PC-9 (cell line): ENCODE results near the gene NUP188. TPM values are rescaled to one million over a fixed set of nuclear protein-coding genes. Genes with fewer than 3 reads are reported as not detected.

Experiments
- BruUV-seq: library from RNA; stranded (reverse); fragments of 400-500 nt; replicated peaks from 2 replicates; lab custom pipeline; 2021; lab: Mats Ljungman, UMichigan
- CTCF ChIA-PET: fragments of 300-600 bp; sonication (Branson Sonifier 250); formaldehyde crosslinking; loops from one replicate; lab custom pipeline; 2022; ENCODE audit warnings: antibody characterized with exemption; lab: Charles Lee
- POLR2A ChIA-PET: fragments of 300-600 bp; sonication (Branson Sonifier 250); formaldehyde crosslinking; loops from one replicate; lab custom pipeline; 2022; ENCODE audit warnings: antibody characterized with exemption; ENCODE audit not compliant: unreplicated experiment; lab: Charles Lee
- DNase-seq, 2 experiments: peaks; one replicate each; pipeline versions ENCODE4 v3.0.0 to v3.0.0-alpha.2; 2015 to 2022; ENCODE audit warnings: mixed read lengths in 1 of 2
- H2AFZ ChIP-seq: fragments of 200-600 bp; sonication (generic); 2 replicates; pipeline ENCODE4 v1.8.1; 2017; ENCODE audit warnings: antibody characterized with exemption
- H3F3A ChIP-seq: fragments of 200-600 bp; sonication (generic); 2 replicates; pipeline ENCODE4 v1.8.1; 2017; ENCODE audit warnings: antibody characterized with exemption, mild to moderate bottlenecking, low read depth; ENCODE audit not compliant: insufficient read depth
- H3K27ac ChIP-seq: fragments of 200-600 bp; sonication (generic); 2 replicates; pipeline ENCODE4 v1.6.1; 2016; ENCODE audit warnings: mixed run types
- H3K27me3 ChIP-seq: fragments of 200-600 bp; sonication (generic); 2 replicates; pipeline ENCODE4 v1.6.1; 2016; ENCODE audit warnings: low read depth, mixed run types; ENCODE audit not compliant: insufficient read depth
- H3K36me3 ChIP-seq: fragments of 200-600 bp; sonication (generic); 2 replicates; pipeline ENCODE4 v1.6.1; 2016; ENCODE audit warnings: low read depth, mixed run types
- H3K4me1 ChIP-seq: fragments of 200-600 bp; sonication (generic); replicated peaks from 2 replicates; pipeline ENCODE4 v1.6.1; 2016; ENCODE audit warnings: mixed run types; ENCODE audit not compliant: insufficient read depth
- H3K4me2 ChIP-seq: fragments of 200-600 bp; sonication (generic); 2 replicates; pipeline ENCODE4 v1.6.1; 2017; ENCODE audit warnings: mixed run types
- H3K4me3 ChIP-seq: fragments of 200-600 bp; sonication (generic); 2 replicates; pipeline ENCODE4 v1.6.1; 2016; ENCODE audit warnings: mixed run types
- H3K79me2 ChIP-seq: fragments of 200-600 bp; sonication (generic); 2 replicates; pipeline ENCODE4 v1.6.1; 2017; ENCODE audit warnings: low read depth, mixed run types
- H3K9me2 ChIP-seq: fragments of 200-600 bp; sonication (generic); 2 replicates; pipeline ENCODE4 v1.8.1; 2017; ENCODE audit warnings: mild to moderate bottlenecking; ENCODE audit not compliant: insufficient read depth
- H3K9me3 ChIP-seq: fragments of 200-600 bp; sonication (generic); 2 replicates; pipeline ENCODE4 v1.8.1; 2016; ENCODE audit warnings: low read depth; ENCODE audit not compliant: insufficient read depth
- H4K20me1 ChIP-seq: fragments of 200-600 bp; sonication (generic); 2 replicates; pipeline ENCODE4 v1.8.1; 2017; ENCODE audit not compliant: insufficient read depth
- EZH2 ChIP-seq: fragments of 200-600 bp; sonication (generic); IDR thresholded peaks from 2 replicates; pipeline ENCODE4 v1.8.0; 2017; ENCODE audit warnings: antibody characterized with exemption, low read depth
- intact Hi-C: fragments of 100-400 bp; cut with micrococcal nuclease; formaldehyde crosslinking; loops from one replicate; pipeline ENCODE4 v1.10.0; 2022; ENCODE audit not compliant: unreplicated experiment
- total RNA-seq: library from RNA; stranded (reverse); gene quantifications from 2 replicates; pipeline ENCODE4 v1.2.3, GENCODE V29; 2021
- TF ChIP-seq, protein P1 (sequence below): fragments of 200-600 bp; sonication (generic); conservative IDR thresholded peaks from 2 replicates; pipeline ENCODE4 v1.6.1; 2017; ENCODE audit warnings: mixed run types, antibody characterized with exemption, mild to moderate bottlenecking, moderate library complexity

Gene NUP188
- total RNA-seq, 1 experiment from 2014 or later = 90.0 TPM

GRCh38 chr9:128902351-128903078 is 45.0 kb upstream of the NUP188 start:
- no peaks in the 10 kb centered on the region for H4K20me1 ChIP-seq
- intact Hi-C loops = loop anchor here (1.0 kb wide), 4 partner anchors 10 to 46 kb away; no protein-coding TSS in a partner anchor
- H3K4me3 ChIP-seq = no peak overlapping the region; the same call in 1 of the 2 replicates
- ChIA-PET POLR2A (interaction anchor here (0.5 to 1.3 kb wide), 7 partner anchors 9 to 1328 kb away, joined by 3 to 19 read pairs (median 6); no protein-coding TSS in a partner anchor), CTCF (no interaction called here)
- TSS peak; percentile 62 for BruUV-seq
- peaks cover 61% of the 10 kb centered on the region for H3F3A ChIP-seq
- DNase-seq = peak; percentile 62 to 93
- H3K36me3 ChIP-seq = 0 out of 2 replicates have a peak, but pooled peaks cover 2% of the 10 kb centered on the region
- peak overlapping the region; percentile 62 for H3K4me2 ChIP-seq
- H2AFZ ChIP-seq = no peak overlapping the region
- TF ChIP-seq EZH2 = no peak
- TF ChIP-seq, protein P1, sequence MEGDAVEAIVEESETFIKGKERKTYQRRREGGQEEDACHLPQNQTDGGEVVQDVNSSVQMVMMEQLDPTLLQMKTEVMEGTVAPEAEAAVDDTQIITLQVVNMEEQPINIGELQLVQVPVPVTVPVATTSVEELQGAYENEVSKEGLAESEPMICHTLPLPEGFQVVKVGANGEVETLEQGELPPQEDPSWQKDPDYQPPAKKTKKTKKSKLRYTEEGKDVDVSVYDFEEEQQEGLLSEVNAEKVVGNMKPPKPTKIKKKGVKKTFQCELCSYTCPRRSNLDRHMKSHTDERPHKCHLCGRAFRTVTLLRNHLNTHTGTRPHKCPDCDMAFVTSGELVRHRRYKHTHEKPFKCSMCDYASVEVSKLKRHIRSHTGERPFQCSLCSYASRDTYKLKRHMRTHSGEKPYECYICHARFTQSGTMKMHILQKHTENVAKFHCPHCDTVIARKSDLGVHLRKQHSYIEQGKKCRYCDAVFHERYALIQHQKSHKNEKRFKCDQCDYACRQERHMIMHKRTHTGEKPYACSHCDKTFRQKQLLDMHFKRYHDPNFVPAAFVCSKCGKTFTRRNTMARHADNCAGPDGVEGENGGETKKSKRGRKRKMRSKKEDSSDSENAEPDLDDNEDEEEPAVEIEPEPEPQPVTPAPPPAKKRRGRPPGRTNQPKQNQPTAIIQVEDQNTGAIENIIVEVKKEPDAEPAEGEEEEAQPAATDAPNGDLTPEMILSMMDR = no peak
- H3K27me3 ChIP-seq = no peaks in the 10 kb centered on the region
- peak overlapping the region; percentile 88 for H3K27ac ChIP-seq
- H3K9me2 ChIP-seq = no peaks in the 10 kb centered on the region
- H3K4me1 ChIP-seq = peaks cover 67% of the 10 kb centered on the region
- H3K79me2 ChIP-seq = peaks cover 10% of the 10 kb centered on the region; the same call in 1 of the 2 replicates
- no peaks in the 10 kb centered on the region for H3K9me3 ChIP-seq

GRCh38 chr9:128903079-128903461 is 44.4 kb upstream of the NUP188 start:
- Histone ChIP-seq H3K9me3 (no peaks in the 10 kb centered on the region), H3K79me2 (peaks cover 10% of the 10 kb centered on the region; the same call in 1 of the 2 replicates), H3K9me2 (no peaks in the 10 kb centered on the region), H3K4me1 (peaks cover 66% of the 10 kb centered on the region), H3K36me3 (0 out of 2 replicates have a peak, but pooled peaks cover 6% of the 10 kb centered on the region), H2AFZ (no peak overlapping the region), H4K20me1 (no peaks in the 10 kb centered on the region), H3K27ac (peak overlapping the region; percentile 88), H3F3A (peaks cover 61% of the 10 kb centered on the region), H3K27me3 (no peaks in the 10 kb centered on the region), H3K4me2 (peak overlapping the region; percentile 62), H3K4me3 (no peak overlapping the region)
- intact Hi-C loops = no loop called here
- CTCF ChIA-PET = interaction anchor here (1.0 kb wide), 1 partner anchor 9 kb away, joined by 5 read pairs; no protein-coding TSS in a partner anchor
- POLR2A ChIA-PET = interaction anchor here (0.5 to 1.3 kb wide), 5 partner anchors 9 to 1328 kb away, joined by 3 to 19 read pairs (median 6); no protein-coding TSS in a partner anchor
- BruUV-seq = no TSS peak
- TF ChIP-seq EZH2 = no peak
- TF ChIP-seq, protein P1 = no peak
- no peak for DNase-seq

GRCh38 chr9:128903871-128904620 is 43.5 kb upstream of the NUP188 start:
- DNase-seq = peak; percentile 52 to 53
- H3K4me1 ChIP-seq = peaks cover 56% of the 10 kb centered on the region
- H3K36me3 ChIP-seq = peaks cover 13% of the 10 kb centered on the region; the same call in 1 of the 2 replicates
- POLR2A ChIA-PET = interaction anchor here (0.6 to 1.3 kb wide), 3 partner anchors 8 to 33 kb away, joined by 4 to 7 read pairs (median 6); no protein-coding TSS in a partner anchor
- no TSS peak for BruUV-seq
- peaks cover 60% of the 10 kb centered on the region for H3F3A ChIP-seq
- TF ChIP-seq EZH2 = no peak
- TF ChIP-seq, protein P1 = no peak
- no peak overlapping the region for H3K4me3 ChIP-seq
- no peaks in the 10 kb centered on the region for H4K20me1 ChIP-seq
- H3K27me3 ChIP-seq = no peaks in the 10 kb centered on the region
- H3K9me3 ChIP-seq = no peaks in the 10 kb centered on the region
- H3K79me2 ChIP-seq = peaks cover 13% of the 10 kb centered on the region
- no peaks in the 10 kb centered on the region for H3K9me2 ChIP-seq
- intact Hi-C loops = no loop called here
- no peak overlapping the region for H2AFZ ChIP-seq
- peak overlapping the region; percentile 88 for H3K27ac ChIP-seq
- CTCF ChIA-PET = interaction anchor here (1.0 kb wide), 1 partner anchor 9 kb away, joined by 5 read pairs; no protein-coding TSS in a partner anchor
- H3K4me2 ChIP-seq = peak overlapping the region; percentile 1; the same call in 1 of the 2 replicates
